ENCODE measurements around the gene CBX4. TPM values are rescaled to one million over a fixed set of nuclear protein-coding genes. Genes with fewer than 3 reads are reported as not detected.

CBX4 gene
- total RNA-seq, 1 donor from 2014 or later = 20.6 TPM

DNA sequence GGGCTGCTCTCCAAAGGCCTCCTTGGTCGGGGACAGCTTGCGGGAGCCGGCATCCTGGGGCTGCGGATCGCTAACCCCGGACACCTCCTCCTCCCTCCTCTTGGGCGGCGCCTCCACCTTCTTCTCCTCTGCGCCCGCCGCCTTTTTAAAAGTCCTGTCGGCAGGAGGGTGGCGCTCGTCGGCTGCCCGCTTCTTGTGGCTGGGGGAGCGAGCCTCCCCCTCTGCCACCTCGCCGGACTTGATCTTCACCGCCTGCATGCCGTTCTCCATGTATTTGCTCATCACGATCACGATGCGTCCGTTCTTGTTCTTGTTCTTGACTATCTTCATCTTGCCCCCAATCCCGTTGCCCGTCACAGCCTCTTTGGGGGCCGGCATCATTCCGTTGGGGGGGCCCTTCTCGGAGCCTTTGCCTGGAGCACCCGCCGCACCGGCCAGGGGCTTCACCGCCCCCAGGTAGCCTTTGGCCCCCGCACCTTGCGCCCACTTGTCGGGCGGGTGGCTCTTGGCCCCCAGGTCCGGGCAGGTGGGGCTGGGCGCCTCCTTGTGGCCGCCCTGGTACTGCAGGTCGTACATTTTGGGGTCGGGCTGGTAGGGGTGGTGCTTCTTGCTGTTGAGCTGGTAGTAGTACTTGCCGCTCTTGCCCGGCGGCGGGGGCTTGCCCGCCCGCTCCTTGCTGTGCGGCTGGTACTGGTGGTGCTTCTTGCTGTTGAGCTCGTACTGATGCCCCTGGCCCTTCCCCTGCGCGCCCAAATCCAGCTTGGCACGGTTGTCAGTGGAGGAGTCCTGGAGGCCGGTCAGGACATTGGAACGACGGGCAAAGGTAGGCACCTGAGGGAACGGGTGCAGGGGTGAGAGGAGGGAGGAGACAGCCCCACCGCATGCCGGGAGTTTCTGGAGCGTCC is 4.4 kb downstream of the CBX4 start:
- DNase-seq (peak; percentile 50), ATAC-seq (no peak)
- Histone ChIP-seq H3K27me3 (ENCODE audit: low read depth) (peaks cover 3% of the 10 kb centered on the region), H3K36me3 (peaks cover 22% of the 10 kb centered on the region), H3K4me1 (peaks cover 65% of the 10 kb centered on the region), H3K9me3 (no peaks in the 10 kb centered on the region), H3K27ac (no peak overlapping the region), H3K4me3 (no peak overlapping the region)
- intact Hi-C loops (cut with DNase I) = no loop called here
- TF ChIP-seq, protein P1, sequence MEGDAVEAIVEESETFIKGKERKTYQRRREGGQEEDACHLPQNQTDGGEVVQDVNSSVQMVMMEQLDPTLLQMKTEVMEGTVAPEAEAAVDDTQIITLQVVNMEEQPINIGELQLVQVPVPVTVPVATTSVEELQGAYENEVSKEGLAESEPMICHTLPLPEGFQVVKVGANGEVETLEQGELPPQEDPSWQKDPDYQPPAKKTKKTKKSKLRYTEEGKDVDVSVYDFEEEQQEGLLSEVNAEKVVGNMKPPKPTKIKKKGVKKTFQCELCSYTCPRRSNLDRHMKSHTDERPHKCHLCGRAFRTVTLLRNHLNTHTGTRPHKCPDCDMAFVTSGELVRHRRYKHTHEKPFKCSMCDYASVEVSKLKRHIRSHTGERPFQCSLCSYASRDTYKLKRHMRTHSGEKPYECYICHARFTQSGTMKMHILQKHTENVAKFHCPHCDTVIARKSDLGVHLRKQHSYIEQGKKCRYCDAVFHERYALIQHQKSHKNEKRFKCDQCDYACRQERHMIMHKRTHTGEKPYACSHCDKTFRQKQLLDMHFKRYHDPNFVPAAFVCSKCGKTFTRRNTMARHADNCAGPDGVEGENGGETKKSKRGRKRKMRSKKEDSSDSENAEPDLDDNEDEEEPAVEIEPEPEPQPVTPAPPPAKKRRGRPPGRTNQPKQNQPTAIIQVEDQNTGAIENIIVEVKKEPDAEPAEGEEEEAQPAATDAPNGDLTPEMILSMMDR (IDR thresholded peaks at IDR 0.05) = peak; percentile 70

DNA sequence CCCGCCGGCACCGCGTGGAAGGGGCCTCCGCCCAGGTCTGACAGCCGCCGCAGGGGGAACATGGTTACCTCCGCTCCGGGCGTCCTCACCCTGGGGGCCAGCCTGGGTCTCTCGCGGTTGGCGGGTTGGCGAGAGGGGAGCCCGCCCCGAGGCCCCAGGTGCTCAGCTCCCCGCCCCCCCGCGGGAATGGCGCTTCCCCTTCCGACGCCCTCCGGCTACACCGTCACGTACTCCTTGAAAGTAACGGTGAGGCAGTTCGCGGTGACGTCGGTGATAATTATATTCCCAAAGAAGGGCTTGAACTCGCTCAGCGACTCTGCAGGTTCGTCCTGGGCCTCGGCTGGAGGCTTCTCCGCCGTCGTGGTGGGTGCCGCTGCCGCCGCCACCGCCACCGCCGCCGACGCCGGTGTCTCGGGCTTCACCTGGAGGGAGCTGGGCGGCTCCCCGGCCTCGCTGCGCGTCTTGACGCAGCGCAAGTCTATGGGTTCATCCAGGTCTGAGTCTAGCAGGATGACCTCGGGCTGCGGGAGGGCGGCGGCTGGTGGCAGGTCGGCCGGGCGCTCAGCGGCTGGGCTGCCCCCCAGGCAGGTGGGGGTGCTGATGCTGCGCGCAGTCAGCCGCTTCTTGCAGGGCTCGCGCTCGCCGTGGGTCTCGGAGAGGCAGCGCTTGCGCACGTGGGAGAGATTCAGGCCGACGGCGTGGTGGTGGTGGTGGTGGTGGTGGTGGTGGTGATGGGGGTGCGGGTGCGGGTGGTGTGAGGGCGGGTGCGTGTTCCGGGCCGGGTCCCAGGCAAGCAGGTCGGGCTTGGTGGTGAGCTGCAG is 5.3 kb downstream of the CBX4 start:
- TF ChIP-seq, protein P1 (IDR thresholded peaks at IDR 0.05) = no peak
- DNase-seq = peak; percentile 47
- Histone ChIP-seq H3K4me3 (no peak overlapping the region), H3K27ac (no peak overlapping the region), H3K36me3 (peaks cover 22% of the 10 kb centered on the region), H3K27me3 (ENCODE audit: low read depth) (no peaks in the 10 kb centered on the region), H3K9me3 (no peaks in the 10 kb centered on the region), H3K4me1 (peaks cover 70% of the 10 kb centered on the region)
- ATAC-seq = no peak
- intact Hi-C loops (cut with DNase I) = no loop called here

DNA sequence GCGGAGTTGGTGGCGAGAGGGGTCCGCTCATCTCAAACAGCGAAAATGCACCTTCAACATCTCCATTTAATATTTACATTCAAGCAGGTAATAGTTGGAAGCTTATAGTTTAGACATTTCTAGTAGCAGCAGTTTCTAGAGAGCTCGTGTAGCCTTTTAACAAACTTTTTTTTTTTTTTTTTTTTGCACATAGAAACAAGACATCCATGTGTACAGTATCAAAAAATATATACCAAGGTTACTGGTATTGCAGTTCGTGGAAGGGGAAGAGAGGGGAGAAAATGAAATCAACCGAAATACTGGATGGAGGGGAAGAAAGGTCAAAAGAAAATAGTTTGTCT is 6.2 kb downstream of the CBX4 start:
- ATAC-seq = no peak
- TF ChIP-seq, protein P1 (IDR thresholded peaks at IDR 0.05) = no peak
- Histone ChIP-seq H3K4me3 (peak overlapping the region; percentile 44), H3K9me3 (no peaks in the 10 kb centered on the region), H3K36me3 (peaks cover 22% of the 10 kb centered on the region), H3K4me1 (peaks cover 74% of the 10 kb centered on the region), H3K27ac (no peak overlapping the region), H3K27me3 (ENCODE audit: low read depth) (no peaks in the 10 kb centered on the region)
- intact Hi-C loops (cut with DNase I) = no loop called here
- DNase-seq = no peak

DNA sequence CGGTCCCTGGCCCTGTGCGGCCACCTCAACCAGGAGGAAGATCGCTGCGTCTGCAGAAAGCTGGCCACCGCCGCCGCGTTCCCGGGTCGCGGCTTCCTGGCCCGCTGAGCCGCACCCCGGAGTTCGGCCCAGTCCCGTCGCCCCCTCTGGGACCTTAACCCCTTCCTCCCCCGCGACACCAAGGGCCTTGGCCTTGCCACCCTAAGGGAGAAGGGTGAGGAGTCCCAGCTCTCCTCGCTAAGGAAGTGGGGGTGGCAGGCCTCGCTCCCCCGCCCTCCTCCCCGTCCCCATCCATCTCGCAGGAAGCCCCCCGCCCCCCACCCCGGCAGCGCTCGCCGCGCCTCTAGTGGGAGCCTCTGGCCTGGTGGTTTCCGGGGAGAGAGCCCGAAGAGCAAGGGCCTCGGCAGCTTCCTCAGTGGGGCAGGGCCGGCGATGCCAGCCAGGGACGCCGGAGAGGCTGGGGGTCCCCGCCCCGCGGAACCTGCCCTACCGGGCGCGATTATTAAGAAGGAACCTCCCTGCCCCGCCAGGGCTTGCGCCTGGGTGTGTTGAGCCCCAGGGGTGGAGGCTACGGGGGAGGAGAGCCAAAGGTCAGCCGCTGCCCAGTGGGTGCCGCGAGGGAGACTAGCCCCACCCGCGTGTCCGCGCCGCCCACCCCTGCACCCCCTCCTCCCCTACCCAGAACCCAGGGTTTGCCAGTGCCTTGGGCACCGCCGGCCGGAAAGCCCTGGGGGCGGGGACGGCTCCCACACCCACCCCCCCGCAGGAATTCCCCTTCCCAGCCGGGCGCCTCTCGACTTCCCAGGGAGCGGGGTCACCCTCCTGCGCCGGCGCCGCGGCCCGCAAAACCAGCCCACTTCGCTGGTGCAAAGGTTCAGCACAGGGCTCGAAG is 6.8 kb downstream of the CBX4 start:
- peak overlapping the region; percentile 44 for H3K4me3 ChIP-seq
- peaks cover 69% of the 10 kb centered on the region for H3K4me1 ChIP-seq
- TF ChIP-seq, protein P1 (IDR thresholded peaks at IDR 0.05) = no peak
- peak; percentile 56 for DNase-seq
- intact Hi-C loops (cut with DNase I) = no loop called here
- H3K9me3 ChIP-seq = no peaks in the 10 kb centered on the region
- no peaks in the 10 kb centered on the region for H3K27me3 ChIP-seq (ENCODE audit: low read depth)
- peak overlapping the region; percentile 31 for H3K27ac ChIP-seq
- ATAC-seq = peak; percentile 18 to 39
- H3K36me3 ChIP-seq = peaks cover 22% of the 10 kb centered on the region
